Gastrocnemius medialis (tissue), 4 donors: ENCODE measurements around the gene RCBTB1. TPM values are rescaled to one million over a fixed set of nuclear protein-coding genes. Genes with fewer than 3 reads are reported as not detected.
"Not testable (repeated sequence)": the region's sequence is repeated elsewhere in the genome, so short reads cannot be mapped to it uniquely, and the experiment has no call there.

ENCODE experiments used
- ATAC-seq, 2 donors: fragments of 150-250 bp; one replicate each; pipeline ENCODE4 v1.9.1; 2016
- DNase-seq, 2 donors: peaks; one replicate each; pipeline ENCODE4 v3.0.0-alpha.2; 2019
- H3K27ac ChIP-seq, 4 donors: fragments of 200-600 bp; sonication (generic); 1 replicate in 1 of 4; 2 replicates in 3 of 4; pipeline ENCODE4 v1.5.1; 2016 to 2018; ENCODE audit warnings: mild to moderate bottlenecking in 2 of 4, moderate library complexity in 1 of 4
- H3K27me3 ChIP-seq, 3 donors: fragments of 200-600 bp; sonication (generic) in 2 of 3; 1 replicate in 1 of 3; 2 replicates in 2 of 3; pipeline versions ENCODE4 v1.5.1 to v1.6.0; 2016 to 2019; ENCODE audit warnings: mild to moderate bottlenecking in 1 of 3, moderate library complexity in 1 of 3
- H3K36me3 ChIP-seq, 2 donors: fragments of 200-600 bp; sonication (generic) in 1 of 2; one replicate each; pipeline ENCODE4 v1.5.1; 2017 to 2018
- H3K4me1 ChIP-seq, 2 donors: fragments of 200-600 bp; sonication (generic) in 1 of 2; one replicate each; pipeline ENCODE4 v1.5.1; 2016 to 2017; ENCODE audit warnings: mild to moderate bottlenecking in 2 of 2
- H3K4me3 ChIP-seq, 4 donors: fragments of 200-600 bp; sonication (generic) in 3 of 4; 1 replicate in 1 of 4; 2 replicates in 3 of 4; pipeline ENCODE4 v1.5.1; 2016 to 2019; ENCODE audit warnings: mild to moderate bottlenecking in 2 of 4
- H3K9me3 ChIP-seq, 3 donors: fragments of 200-600 bp; sonication (generic) in 2 of 3; 1 replicate in 1 of 3; 2 replicates in 2 of 3; pipeline ENCODE4 v1.5.1; 2016 to 2019
- CTCF ChIP-seq, 5 experiments: fragments of 450-650 bp in 3 of 5; fragments of 200-600 bp in 2 of 5; sonication (generic) in 2 of 5; IDR thresholded peaks in 4 of 5; conservative IDR thresholded peaks in 1 of 5; 1 replicate in 4 of 5; 2 replicates in 1 of 5; pipeline ENCODE4 v1.5.1; 2016 to 2019; ENCODE audit warnings: antibody characterized with exemption in 5 of 5, mild to moderate bottlenecking in 3 of 5, moderate library complexity in 3 of 5
- POLR2A ChIP-seq, 2 donors: fragments of 450-650 bp; IDR thresholded peaks; one replicate each; pipeline ENCODE4 v1.6.1; 2017; ENCODE audit warnings: antibody characterized with exemption in 2 of 2, mild to moderate bottlenecking in 2 of 2, moderate library complexity in 2 of 2
- in situ Hi-C, 4 donors: fragments of 200-750 bp; cut with MboI; loops; one replicate each; pipeline versions ENCODE4 v1.15.0 to v1.8.0; 2017; ENCODE audit warnings: low sequenced_read_pairs in 4 of 4
- intact Hi-C: fragments of 100-400 bp; cut with DNase I; formaldehyde crosslinking; loops from one replicate; pipeline ENCODE4 v1.15.1; 2023; ENCODE audit warnings: low total_unique reads
- total RNA-seq, 4 donors: library from RNA; depleted of rRNA; stranded (reverse); fragments of >200 nt; gene quantifications; one replicate each; pipeline versions ENCODE4 v1.1.0 to v1.2.3, GENCODE V29; 2016

Gene RCBTB1
- total RNA-seq, 4 donors from 2014 or later: 5.3 to 14.4 (median 5.7) TPM

DNA sequence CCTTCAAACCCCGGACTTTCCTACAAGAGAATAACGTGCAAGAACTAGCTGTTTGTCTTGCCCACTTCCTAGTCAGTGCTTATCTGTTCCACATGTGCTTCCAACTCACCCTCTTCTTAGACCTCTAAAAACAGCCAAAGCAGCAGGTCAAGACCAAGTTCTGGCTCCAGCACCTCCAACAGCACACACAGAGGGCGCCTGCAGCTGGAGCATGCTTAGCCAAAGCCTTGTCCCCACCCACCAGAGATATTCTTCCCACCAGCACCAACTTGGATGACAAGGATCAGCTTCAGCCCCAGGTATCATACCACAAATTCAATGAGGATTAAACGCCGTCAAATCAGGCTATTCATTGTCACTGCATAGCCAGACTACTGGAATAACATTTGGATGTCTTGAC, 17.9 kb downstream of the RCBTB1 start:
- in situ Hi-C loops: no loop called here
- intact Hi-C loops: no loop called here
- ATAC-seq: no peak
- H3K27me3 ChIP-seq: no peaks in the 10 kb centered on the region
- no peak overlapping the region for H3K4me3 ChIP-seq
- H3K9me3 ChIP-seq: no peaks in the 10 kb centered on the region
- no peaks in the 10 kb centered on the region for H3K4me1 ChIP-seq
- peaks cover 0 to 5% of the 10 kb centered on the region in 2 donors for H3K36me3 ChIP-seq
- no peak overlapping the region for H3K27ac ChIP-seq
- no peak for DNase-seq
- no peak for TF ChIP-seq POLR2A (IDR thresholded peaks at IDR 0.05)
- no peak for TF ChIP-seq CTCF (IDR thresholded peaks at IDR 0.05 in 4 of 5, conservative IDR thresholded peaks at IDR 0.05 in 1 of 5)

DNA sequence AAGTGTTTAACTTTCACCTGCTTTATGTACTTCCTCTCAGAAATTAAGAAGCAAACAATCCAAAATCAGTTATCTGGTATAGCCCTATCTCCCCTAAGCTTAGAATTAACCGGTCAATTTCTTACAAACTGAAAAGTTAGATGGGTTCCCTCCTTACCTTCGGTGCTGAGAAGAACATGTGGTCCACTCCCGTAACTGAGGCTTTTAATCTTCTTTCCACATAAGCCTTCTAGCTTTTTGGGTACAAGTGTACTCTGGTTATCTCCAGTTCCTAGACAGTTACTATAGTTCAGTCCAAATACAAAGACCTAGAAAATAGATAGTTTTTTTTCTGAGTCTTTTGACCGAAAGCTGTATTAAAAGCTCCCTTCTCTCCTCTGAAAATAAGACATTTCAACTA, 18.9 kb downstream of the RCBTB1 start:
- no peaks in the 10 kb centered on the region for H3K4me1 ChIP-seq
- no peak overlapping the region for H3K27ac ChIP-seq
- H3K36me3 ChIP-seq: peaks cover 0 to 5% of the 10 kb centered on the region in 2 donors
- no peak overlapping the region for H3K4me3 ChIP-seq
- DNase-seq: no peak
- no peaks in the 10 kb centered on the region for H3K27me3 ChIP-seq
- in situ Hi-C loops (no loop called here), intact Hi-C loops (no loop called here)
- ATAC-seq: no peak
- TF ChIP-seq CTCF (IDR thresholded peaks at IDR 0.05 in 4 of 5, conservative IDR thresholded peaks at IDR 0.05 in 1 of 5): no peak
- no peak for TF ChIP-seq POLR2A (IDR thresholded peaks at IDR 0.05)
- H3K9me3 ChIP-seq: no peaks in the 10 kb centered on the region

GRCh38 chr13:49565461-49565860, 19.9 kb downstream of the RCBTB1 start:
- H3K27me3 ChIP-seq, DNase-seq, H3K4me3 ChIP-seq, H3K27ac ChIP-seq, H3K9me3 ChIP-seq, H3K4me1 ChIP-seq, ATAC-seq, in situ Hi-C loops, intact Hi-C loops, H3K36me3 ChIP-seq: not testable (repeated sequence)

- no peak overlapping the region for H3K4me3 ChIP-seq
- H3K9me3 ChIP-seq: no peaks in the 10 kb centered on the region
- ATAC-seq (no peak), DNase-seq (no peak)
- in situ Hi-C loops (no loop called here), intact Hi-C loops (no loop called here)
- no peaks in the 10 kb centered on the region for H3K27me3 ChIP-seq
- H3K36me3 ChIP-seq: peaks cover 0 to 19% of the 10 kb centered on the region in 2 donors
- no peak overlapping the region for H3K27ac ChIP-seq
- no peaks in the 10 kb centered on the region for H3K4me1 ChIP-seq
- no peak for TF ChIP-seq POLR2A (IDR thresholded peaks at IDR 0.05)
- no peak for TF ChIP-seq CTCF (IDR thresholded peaks at IDR 0.05 in 4 of 5, conservative IDR thresholded peaks at IDR 0.05 in 1 of 5)
Measured at GRCh38 chr13:49563516-49563915, 21.8 kb downstream of the RCBTB1 start.

DNA sequence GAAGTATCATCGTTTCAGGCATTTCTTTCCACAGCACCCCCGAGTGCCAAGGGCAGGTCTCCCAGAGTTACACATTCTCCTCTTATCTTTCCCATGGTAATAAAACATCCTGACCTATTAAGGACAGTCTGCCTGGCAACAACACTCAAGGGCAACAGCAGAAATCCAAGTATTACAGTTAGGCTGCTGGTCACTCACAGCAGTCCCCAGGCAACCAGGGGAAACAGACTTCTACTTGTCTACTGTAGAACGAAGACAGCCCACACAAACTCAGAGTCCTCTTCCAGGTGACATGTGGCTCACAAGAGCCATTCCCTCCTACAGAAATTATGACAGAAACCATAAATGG, 24.3 kb downstream of the RCBTB1 start:
- H3K4me3 ChIP-seq: no peak overlapping the region
- intact Hi-C loops (no loop called here), in situ Hi-C loops (no loop called here)
- peaks cover 0 to 23% of the 10 kb centered on the region in 2 donors for H3K36me3 ChIP-seq
- H3K27ac ChIP-seq: no peak overlapping the region
- no peak for DNase-seq
- no peaks in the 10 kb centered on the region for H3K27me3 ChIP-seq
- no peak for ATAC-seq
- H3K9me3 ChIP-seq: no peaks in the 10 kb centered on the region
- no peaks in the 10 kb centered on the region for H3K4me1 ChIP-seq
- TF ChIP-seq CTCF (IDR thresholded peaks at IDR 0.05 in 4 of 5, conservative IDR thresholded peaks at IDR 0.05 in 1 of 5) (no peak), POLR2A (IDR thresholded peaks at IDR 0.05) (no peak)
